ENCODE results near the gene NHLRC3. TPM values are rescaled to one million over a fixed set of nuclear protein-coding genes. Genes with fewer than 3 reads are reported as not detected.
"Not testable (repeated sequence)": the region's sequence is repeated elsewhere in the genome, so short reads cannot be mapped to it uniquely, and the experiment has no call there.

NHLRC3 gene, protein sequence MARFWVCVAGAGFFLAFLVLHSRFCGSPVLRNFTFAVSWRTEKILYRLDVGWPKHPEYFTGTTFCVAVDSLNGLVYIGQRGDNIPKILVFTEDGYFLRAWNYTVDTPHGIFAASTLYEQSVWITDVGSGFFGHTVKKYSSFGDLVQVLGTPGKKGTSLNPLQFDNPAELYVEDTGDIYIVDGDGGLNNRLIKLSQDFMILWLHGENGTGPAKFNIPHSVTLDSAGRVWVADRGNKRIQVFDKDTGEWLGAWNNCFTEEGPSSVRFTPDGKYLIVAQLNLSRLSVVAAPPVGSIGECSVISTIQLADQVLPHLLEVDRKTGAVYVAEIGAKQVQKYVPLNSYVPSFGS
- 1.6 and 5.1 TPM in 2 replicates for total RNA-seq (2014; rRNA removed; shearing (Covaris generic))

DNA sequence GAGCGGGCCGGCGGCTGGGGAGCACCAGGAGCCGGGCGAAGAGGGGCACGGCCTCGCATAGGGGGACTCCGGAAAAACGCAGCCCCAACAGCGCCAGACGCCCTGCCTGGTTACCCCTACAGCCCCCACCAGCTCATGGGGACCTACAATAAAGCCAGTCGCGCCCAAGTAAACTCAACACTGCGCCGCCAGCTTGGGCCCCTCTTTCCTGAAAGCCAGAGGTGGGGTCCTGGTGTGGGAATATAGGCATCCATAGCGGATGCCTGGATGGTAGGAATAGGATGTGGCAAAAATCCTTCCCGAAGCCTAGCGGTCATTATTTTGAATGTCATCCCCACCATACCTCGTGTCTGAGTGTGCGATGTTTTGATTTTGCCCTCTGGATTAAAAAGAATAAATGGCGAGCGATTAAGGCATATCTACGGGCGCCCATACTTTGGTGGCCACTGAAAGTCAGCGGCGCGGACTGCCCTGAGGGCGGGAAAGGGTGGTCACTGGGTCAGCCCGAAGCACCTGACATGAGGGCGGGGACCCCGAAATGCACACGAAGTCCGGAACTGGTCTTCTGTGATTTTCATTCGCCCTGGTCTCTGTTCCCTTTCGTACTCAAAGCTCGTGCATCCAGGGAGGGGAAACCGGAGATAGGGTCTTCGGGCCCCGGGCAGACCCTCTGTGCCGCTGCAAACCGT, at the start of gene NHLRC3, which contains the start of gene PROSER1:
TSS of gene NHLRC3 (plus strand) at position 577 of the 689 bp plus-strand sequence. CDS start 184 bp downstream, outside the sequence.
TSS of gene PROSER1 (minus strand) at position 210 of the 689 bp plus-strand sequence. CDS start 847 bp downstream, outside the sequence.
- DNase-seq (ENCODE audit: low spot score), result peak; percentile 78

DNA sequence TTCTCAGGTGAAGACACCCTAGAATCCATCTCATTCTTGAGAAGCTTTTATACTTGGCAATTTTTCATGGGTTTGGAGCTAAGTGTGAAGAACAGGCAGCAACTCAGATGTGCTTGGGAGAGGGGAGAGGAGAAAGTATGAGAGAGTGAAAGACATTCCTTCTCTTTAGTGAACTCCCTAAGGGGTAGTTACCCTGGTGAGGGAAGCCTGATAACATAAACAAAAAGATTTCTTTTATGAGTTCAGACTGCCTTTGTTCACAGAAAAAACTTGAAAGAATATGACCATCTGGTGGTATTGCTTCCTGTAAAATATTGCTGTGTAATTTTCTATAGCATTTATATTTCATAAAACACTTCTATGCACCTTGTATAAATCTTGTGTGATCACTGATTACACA, 47.6 kb upstream of the NHLRC3 start, which contains the start of gene STOML3:
TSS of gene STOML3 (minus strand) at position 139 of the 400 bp plus-strand sequence. CDS start at position 29, 110 bp downstream.
- DNase-seq (ENCODE audit: low spot score), result no peak

DNA sequence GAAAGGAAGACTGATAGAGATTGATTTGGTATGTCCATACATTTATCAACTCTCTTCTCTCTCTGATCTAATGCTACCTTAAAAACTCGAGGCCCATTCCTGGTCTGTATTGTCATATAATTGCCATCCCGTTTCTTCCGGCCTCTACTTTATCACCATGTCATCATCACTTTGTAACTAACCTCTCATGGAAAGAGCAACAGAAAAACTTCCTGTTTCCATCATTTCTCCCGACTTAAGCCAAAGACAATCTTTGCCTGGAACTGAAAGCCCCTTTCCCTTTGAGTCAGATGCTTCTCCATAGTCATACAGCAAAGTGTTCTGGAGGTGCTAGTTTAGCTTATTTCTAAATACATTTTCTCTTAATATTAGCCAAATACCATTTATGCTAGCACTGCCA, 44.9 kb upstream of the NHLRC3 start:
- DNase-seq (ENCODE audit: low spot score), result no peak

DNA sequence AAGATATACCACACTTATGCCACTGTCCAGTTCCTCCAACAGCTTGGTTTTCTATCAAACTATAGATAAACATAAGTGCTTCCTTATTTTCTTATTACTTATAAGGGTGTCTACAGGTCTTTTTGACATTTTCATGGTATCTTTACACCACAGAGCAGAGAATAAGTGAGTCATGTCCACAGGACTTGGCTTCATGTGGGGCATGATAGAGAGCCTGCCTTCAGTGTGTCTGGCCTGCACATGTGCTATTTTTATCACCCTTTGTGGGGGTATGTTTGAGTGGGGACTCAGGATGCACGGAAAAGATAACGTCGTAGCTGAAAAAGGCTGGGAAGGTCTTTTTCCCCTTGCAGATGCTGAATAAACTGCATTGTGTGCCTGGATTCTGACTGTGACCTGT, 39.5 kb upstream of the NHLRC3 start:
- DNase-seq (ENCODE audit: low spot score), result no peak

DNA sequence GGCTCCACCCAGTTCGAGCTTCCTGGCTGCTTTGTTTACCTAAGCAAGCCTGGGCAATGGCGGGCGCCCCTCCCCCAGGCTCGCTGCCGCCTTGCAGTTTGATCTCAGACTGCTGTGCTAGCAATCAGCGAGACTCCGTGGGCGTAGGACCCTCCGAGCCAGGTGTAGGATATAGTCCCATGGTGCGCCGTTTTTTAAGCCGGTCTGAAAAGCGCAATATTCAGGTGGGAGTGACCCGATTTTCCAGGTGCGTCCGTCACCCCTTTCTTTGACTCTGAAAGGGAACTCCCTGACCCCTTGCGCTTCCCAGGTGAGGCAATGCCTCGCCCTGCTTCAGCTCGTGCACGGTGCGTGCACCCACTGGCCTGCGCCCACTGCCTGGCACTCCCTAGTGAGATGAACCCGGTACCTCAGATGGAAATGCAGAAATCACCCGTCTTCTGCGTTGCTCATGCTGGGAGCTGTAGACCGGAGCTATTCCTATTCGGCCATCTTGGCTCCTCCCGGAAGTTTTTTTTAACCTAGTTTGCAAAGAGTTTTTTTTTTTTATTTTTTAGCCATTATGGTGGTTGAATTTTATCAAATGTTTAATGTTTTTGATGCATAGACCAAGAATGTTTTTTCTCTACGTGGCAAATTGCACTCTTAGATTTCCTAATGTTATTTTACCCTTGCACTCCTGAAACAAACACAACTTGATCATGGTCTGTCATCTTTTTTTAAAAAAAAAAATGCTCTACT, 31.7 kb upstream of the NHLRC3 start:
- not testable (repeated sequence) for DNase-seq (ENCODE audit: low spot score)

DNA sequence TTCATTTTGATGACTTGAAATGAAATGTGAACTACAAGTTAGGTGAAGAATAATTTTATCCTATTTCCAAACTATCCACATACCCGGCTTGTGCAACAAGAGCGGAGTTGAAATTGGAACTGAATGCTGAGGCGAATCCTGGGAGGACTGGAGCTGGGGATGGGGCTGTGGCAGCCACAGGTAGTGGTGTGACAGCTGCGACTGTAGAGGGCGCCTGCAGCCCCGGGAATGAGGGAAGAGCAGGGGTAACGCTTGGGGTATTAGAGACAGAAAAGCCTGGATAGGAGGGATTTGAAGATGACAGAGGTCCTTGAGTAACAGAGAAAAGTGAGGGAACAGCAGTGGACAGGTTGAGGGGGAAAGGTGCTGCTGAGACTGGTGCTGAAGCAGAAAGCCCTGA, 25.6 kb upstream of the NHLRC3 start:
- DNase-seq (ENCODE audit: low spot score), result no peak

DNA sequence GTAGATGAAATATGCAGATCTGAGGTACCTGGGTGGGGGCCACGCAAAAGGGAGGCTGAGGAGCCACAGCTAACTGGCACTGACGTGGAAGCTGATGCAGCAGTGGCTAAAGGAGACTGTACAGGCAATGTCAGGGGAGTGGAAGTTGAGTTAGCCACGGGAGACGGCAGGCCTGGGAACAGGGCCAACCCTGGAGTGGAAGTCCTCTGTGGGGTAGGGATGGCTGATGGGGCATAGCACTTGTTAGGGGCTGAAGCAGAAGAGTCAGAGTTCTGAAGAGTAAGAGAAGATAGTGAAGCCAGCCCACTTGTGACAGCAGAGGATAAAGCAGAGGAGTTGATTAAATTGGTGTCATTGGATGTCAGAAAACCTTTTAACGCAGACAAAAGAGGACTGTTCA, 24.8 kb upstream of the NHLRC3 start:
- no peak for DNase-seq (ENCODE audit: low spot score)

DNA sequence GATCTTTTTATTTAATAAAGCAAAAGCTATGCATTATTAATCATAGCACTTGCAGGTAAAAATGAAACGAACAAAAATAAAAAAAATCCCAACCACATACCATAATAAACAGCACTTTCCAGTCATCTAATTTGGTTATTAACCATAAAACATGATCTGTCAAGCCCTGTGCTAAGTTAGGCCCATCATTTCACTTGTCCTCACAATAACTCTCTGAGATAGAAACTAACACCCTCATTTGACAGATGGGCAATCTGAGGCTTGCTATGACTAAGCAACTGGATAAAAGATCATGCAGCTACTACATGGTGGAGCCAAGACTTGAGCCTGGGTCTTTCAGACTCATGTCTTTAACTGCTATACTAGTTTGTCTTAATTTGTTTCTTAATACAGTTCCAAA, 22.2 kb upstream of the NHLRC3 start:
- no peak for DNase-seq (ENCODE audit: low spot score)

DNA sequence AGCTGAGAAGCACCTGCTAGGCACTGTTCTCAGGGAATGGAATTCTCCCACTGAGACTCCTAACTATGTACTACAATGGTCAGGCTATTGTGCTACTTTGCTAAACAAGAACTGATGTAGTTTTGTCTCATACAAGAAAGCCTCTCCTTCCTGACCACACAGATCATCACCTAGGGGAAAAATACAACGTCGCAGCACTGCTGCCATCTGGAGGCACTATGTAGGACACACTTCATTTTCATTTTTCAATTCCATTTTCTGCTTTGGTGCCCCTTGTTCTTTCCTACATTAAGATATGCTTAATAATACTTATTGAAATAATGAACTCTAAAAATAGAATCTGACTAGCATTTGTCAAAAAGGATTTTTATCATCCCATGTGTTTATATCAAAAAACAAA, 21.5 kb upstream of the NHLRC3 start:
- DNase-seq (ENCODE audit: low spot score), result peak; percentile 10

DNA sequence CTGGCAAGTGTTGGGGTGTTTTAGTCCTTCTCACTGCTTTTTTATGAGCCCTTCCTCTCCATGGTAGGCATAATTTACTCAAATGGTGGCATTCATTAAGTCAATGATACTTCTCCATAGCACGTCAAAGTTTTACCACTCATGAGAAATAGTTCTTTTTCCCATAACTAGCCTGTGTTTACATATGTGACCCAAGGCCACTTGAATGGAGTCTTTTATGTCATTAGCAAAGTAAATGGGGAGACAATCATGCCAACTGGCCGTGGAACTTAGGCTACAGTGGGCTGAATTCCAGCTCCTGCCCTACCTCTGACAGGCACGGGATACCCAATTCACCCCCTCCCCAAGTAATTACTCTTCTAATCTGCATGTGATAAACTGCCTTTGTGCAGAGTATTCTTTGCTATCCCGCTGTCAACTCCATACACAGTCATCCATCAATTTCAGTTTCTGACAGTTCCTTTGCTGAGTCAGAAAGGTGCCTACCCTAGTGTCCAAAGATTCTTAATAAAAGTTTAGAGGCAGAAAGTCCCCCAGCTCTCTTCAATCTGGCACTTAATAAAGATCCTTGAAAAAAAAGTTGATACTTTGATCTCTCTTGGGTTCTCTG, 17.3 kb upstream of the NHLRC3 start:
- no peak for DNase-seq (ENCODE audit: low spot score)

DNA sequence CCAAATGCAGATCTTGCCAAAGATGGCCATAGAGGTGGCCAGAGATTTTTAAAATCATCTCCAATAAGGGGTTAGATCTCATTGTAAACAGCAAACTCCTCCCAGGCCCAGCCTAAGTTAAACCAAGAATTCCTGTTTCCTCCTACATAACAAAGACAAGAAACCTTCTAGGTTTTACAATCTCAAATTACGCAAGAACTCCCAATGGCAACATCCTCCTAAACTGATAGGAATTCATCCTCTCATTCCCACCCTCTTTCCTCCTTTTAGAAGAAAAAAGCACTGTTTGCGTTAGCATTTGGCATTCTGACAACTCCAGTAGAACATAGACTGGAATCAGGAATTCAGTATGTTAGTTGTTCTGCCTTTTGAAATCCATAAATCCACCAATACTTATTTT, 14.9 kb upstream of the NHLRC3 start:
- no peak for DNase-seq (ENCODE audit: low spot score)

DNA sequence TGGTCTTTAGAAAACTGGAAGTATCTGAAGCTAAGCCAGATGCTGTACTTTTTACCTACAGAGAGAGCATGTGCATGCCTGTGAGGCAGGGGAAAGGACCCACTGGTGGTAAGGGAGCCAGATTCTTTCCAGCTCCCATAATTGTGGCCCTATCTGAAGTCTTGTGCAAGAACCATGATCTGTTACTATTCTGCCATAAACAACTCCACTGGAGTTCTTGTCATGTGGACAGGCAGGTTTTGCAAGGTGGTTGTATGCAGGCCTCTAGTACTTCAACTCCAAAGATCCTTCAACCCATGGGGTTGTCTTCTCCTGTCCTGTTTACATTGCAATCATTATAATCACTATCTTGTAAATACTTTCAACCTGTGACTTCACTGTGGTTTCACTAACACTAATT, 14.5 kb upstream of the NHLRC3 start:
- peak; percentile 5 for DNase-seq (ENCODE audit: low spot score)

DNA sequence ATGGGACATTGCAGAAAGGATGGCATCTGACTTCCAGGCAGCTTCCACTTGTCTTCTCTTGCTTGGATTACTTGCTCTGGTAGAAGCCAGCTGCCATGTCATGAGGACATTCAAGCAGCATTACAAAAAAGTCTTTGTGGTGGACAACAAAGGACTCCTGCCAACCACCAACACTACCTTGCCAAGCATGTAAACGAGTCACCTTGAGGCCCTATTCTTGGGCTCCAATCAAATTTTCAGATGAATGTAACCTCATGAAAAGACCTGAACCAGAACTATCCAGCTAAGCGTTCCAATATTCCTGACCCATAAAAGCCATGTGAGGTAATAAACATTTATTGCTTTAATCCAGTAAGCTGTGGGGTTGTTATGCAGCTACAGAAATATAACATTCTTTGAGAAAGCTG, 12.8 kb upstream of the NHLRC3 start:
- no peak for DNase-seq (ENCODE audit: low spot score)

DNA sequence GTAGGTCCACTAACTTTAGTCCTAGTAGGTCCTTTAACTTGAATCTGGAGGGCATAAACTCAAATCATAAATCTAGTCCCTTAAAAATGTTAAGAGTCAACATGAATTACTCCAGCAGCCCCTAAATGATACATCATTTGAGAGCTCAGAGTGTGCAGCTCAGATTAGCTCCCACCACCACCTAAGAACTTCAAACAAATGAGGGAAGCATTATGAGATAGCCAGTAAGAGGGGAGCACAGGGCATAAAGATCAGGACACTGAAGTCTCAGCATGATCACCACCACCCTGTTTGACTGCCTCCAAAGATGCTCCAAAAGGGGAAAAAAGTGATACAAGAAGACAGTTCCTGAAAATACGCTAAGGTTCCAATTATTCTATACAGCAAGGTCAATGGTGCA, 6.1 kb upstream of the NHLRC3 start:
- DNase-seq (ENCODE audit: low spot score), result no peak

DNA sequence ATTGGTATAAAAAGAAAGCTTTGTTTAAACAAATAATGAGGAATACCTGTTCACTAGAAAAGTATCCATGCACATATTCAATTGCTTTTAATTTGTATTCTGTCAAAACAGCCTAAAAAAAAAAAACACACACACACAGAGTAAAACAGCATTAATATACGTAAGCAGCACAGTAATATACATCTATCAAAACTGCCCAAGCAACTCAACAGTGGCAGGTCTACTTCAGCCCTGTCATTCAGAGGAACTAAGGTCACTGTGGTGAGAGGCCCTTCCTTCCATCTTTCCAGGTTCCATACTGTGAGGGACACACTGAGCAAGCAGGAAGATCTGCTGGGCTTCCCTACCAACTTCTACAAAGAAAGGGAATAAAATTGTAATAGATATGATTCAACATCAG, 4.2 kb upstream of the NHLRC3 start:
- DNase-seq (ENCODE audit: low spot score), result no peak

DNA sequence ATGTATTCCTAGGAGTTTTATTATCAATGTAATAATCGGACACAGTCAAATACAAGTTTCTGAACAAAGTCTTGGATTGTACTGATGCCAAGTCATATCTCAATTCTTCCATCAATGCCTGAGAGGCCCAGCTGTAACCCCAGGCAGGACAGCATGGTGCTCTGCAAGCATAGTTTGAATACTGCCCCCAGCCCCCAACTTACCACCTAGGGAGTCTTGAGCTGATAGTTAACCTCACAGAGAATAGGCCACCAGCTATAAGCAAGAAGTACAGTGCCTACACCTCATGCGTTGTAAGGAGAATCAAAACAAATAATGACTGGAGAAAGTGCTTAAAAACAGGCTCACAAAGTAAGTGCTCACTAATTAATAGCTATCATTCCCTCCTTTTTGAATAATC, 3.1 kb upstream of the NHLRC3 start:
- DNase-seq (ENCODE audit: low spot score), result no peak

DNA sequence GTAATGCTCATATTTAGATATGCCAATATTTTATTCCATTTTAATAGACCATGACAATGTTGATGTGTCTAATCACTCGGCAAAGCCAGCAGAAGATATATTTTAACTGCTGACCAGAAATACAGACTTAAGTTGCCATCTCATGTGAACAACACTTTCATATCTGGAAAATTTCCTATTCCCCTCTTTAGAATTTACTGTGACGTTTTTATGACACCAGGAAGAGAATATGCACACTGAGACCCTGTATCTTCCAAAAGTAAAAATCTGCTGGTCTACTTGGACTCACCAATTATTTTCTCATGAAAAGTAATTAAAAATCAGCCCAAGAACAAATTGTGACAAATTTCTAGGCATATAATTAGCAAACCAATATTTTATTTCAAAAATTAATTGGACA, 2.5 kb upstream of the NHLRC3 start:
- no peak for DNase-seq (ENCODE audit: low spot score)

DNA sequence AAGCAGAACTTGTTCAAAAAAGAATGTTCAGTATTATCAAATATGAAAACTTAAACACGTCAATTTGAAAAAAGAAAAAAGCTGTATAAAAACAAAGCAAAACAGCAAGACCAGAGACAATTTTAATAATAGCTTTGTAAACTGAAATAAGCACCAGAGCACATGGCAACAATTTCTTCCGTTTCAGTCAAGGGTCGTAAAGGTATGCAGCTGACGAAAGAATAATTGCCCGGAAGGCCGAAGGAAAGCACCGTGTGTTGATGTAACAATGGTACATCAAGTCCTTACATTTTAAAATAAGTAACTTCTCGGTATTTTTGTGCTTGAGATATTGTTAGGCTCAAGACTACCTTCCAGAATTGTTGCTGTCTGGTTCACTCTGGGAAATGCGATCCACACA, 2.0 kb upstream of the NHLRC3 start:
- peak; percentile 6 for DNase-seq (ENCODE audit: low spot score)

DNA sequence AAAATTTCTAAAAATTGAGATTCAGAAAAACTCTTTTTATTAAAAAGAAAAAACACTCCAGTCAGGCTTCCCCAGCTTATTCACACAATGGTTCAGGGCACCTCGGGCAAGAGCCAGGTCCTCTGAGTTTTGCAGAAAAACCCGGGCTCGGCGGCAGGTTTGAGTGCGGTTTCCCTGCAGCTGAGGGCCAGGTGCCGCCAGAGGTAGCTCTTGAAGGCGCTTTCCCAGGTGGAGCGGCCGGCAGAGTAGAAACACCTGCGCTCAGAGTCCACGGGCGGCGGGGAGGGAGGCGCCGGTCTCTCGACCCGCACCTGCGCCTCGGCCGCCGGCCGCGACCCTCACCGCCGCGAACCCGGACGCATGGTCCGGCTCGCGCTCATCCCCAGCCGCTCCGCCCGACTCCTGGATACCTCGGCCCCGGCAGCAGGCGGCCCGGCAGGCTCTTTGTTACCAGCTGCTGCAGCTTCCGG, 811 bp upstream of the NHLRC3 start:
- DNase-seq (ENCODE audit: low spot score), result no peak

DNA sequence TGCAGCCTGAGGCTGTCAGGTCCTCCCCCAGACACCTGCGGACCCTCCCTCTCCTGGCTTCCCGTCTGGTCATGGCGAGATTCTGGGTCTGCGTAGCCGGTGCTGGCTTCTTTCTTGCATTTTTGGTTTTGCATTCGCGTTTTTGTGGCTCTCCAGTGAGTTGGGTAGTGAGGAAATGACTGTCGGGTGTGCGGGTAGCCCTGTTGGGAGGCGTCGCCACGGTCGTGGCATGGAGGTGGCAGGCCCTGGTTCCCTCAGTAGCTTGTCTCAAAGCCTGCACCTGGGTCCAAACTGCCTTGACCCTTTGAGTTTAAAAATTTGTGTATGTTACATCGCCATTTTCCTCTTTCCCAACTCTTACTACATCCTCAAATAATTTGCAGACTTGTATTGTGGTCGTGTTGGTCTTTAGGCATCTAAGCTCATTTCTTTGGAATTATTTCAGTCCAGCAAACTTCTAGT, 344 bp downstream of the NHLRC3 start:
- no peak for DNase-seq (ENCODE audit: low spot score)

DNA sequence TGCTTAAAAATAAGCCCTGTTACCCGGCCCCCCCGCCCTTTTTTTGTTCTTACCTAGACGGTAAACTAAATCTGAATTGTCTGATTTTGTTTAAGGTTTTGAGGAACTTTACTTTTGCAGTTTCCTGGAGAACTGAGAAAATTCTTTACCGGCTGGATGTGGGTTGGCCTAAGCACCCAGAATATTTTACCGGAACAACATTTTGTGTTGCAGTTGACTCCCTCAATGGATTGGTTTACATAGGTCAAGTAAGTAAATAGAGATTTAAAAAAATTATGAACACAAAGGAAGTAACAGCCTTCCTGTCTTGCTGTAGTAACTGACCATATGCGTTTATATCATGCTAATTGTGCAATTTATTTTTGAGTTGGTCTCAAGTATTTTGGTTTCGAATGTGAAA, 785 bp downstream of the NHLRC3 start:
- DNase-seq (ENCODE audit: low spot score), result no peak

DNA sequence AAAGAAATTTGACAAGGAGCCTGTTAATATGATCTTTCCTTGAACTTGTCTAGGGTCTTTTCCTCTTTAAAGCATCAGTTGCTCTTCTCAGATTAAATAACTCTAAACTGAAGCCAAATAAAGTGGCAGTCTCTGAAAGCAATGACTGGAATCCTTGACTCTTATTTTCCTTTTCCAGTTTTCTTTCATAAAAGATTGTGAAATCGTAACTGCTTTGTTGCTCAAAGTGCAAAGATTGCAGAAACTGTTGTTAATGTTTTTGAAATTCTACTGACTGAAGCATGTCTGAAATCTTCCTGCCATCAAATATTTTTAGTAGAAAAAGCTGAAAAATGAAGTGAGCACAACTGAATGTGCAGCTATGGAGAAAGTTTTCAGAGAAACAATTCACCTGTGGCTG, 1.9 kb downstream of the NHLRC3 start:
- DNase-seq (ENCODE audit: low spot score), result no peak
